GM12878 (cell line): Measurements from ENCODE around the gene NEURL3. TPM values are rescaled to one million over a fixed set of nuclear protein-coding genes. Genes with fewer than 3 reads are reported as not detected.

Experiments
- ATAC-seq: fragments of 200-7000 bp; cut with Tn5 transposase; 3 replicates; pipeline ENCODE4 v1.9.1; 2020; ENCODE audit warnings: mild to moderate bottlenecking, moderate library complexity
- BruUV-seq: library from RNA; stranded (reverse); fragments of 400-500 nt; replicated peaks from 2 replicates; lab custom pipeline; 2021; lab: Mats Ljungman, UMichigan
- CTCF ChIA-PET: fragments of 300-600 bp; sonication (Branson Sonifier 250); formaldehyde crosslinking; extraction: SDS; loops from one replicate; lab custom pipeline; 2021; ENCODE audit warnings: inconsistent platforms; lab: Yijun Ruan, JAX
- POLR2A ChIA-PET: fragments of 350-600 bp; formaldehyde crosslinking; extraction: SDS; loops from one replicate; lab custom pipeline; 2021; ENCODE audit warnings: inconsistent platforms; lab: Charles Lee
- RAD21 ChIA-PET: fragments of 300-600 bp; sonication (Branson Sonifier 250); formaldehyde crosslinking; loops from one replicate; lab custom pipeline; 2023; ENCODE audit warnings: antibody characterized with exemption; ENCODE audit not compliant: unreplicated experiment; lab: Charles Lee
- SMC1A ChIA-PET: fragments of 300-600 bp; sonication (Branson Sonifier 250); formaldehyde crosslinking; loops from one replicate; lab custom pipeline; 2023; ENCODE audit not compliant: unreplicated experiment, uncharacterized antibody; lab: Charles Lee
- DNase-seq: peaks from one replicate; pipeline ENCODE4 v3.0.0-alpha.2; 2011; ENCODE audit warnings: low read depth, low spot score
- FAIRE-seq: peaks from 3 replicates; lab custom pipeline; 2011; peaks lifted over from hg19 to GRCh38; lab: Jason Lieb, UNC
- H2AFZ ChIP-seq: 2 replicates; pipeline ENCODE4 v1.6.0; 2011; ENCODE audit warnings: low read depth, low read length, control low read depth; ENCODE audit not compliant: control insufficient read depth
- H3K27ac ChIP-seq: 2 replicates; pipeline ENCODE4 v1.5.1; 2011; ENCODE audit warnings: control low read depth; ENCODE audit not compliant: control insufficient read depth, insufficient read depth
- H3K27me3 ChIP-seq, 2 experiments: replicated peaks in 1 of 2; 2 replicates each; pipeline versions ENCODE4 v1.6.0 to v1.6.1; 2011; ENCODE audit warnings: low read length in 1 of 2; ENCODE audit not compliant: control insufficient read depth in 2 of 2, insufficient read depth in 2 of 2
- H3K36me3 ChIP-seq, 2 experiments: 2 replicates each; pipeline ENCODE4 v1.5.1; 2011; ENCODE audit warnings: low read length in 1 of 2; ENCODE audit not compliant: control insufficient read depth in 2 of 2, insufficient read depth in 2 of 2
- H3K4me1 ChIP-seq: 2 replicates; pipeline ENCODE4 v1.6.1; 2011; ENCODE audit warnings: mild to moderate bottlenecking, low read length, moderate library complexity, mixed read lengths; ENCODE audit not compliant: control insufficient read depth, insufficient read depth
- H3K4me2 ChIP-seq: 2 replicates; pipeline ENCODE4 v1.6.0; 2011; ENCODE audit warnings: control low read depth; ENCODE audit not compliant: control insufficient read depth, insufficient read depth
- H3K4me3 ChIP-seq: fragments of 200-600 bp; sonication (generic); 2 replicates; pipeline ENCODE4 v1.5.1; 2016
- H3K79me2 ChIP-seq: 2 replicates; pipeline ENCODE4 v1.6.0; 2011; ENCODE audit warnings: low read length; ENCODE audit not compliant: control insufficient read depth, insufficient read depth
- H3K9ac ChIP-seq: 2 replicates; pipeline ENCODE4 v1.8.0; 2011; ENCODE audit warnings: low read length, control low read depth, mixed read lengths; ENCODE audit not compliant: control insufficient read depth, insufficient read depth
- H3K9me3 ChIP-seq: replicated peaks from 3 replicates; pipeline ENCODE4 v1.5.1; 2011; ENCODE audit warnings: mild to moderate bottlenecking, low read length; ENCODE audit not compliant: control insufficient read depth, insufficient read depth
- H4K20me1 ChIP-seq: 2 replicates; pipeline ENCODE4 v1.6.0; 2011; ENCODE audit not compliant: control insufficient read depth, insufficient read depth
- ATF2 ChIP-seq: IDR thresholded peaks from 2 replicates; pipeline ENCODE4 v1.6.1; 2012; ENCODE audit warnings: low read length, inconsistent platforms
- POLR2AphosphoS2 ChIP-seq: IDR thresholded peaks from 2 replicates; pipeline ENCODE4 v1.6.1; 2011; ENCODE audit warnings: low read depth, mild to moderate bottlenecking, low read length, improper control_type of control experiment, moderate library complexity
- POLR2AphosphoS5 ChIP-seq: IDR thresholded peaks from 2 replicates; pipeline ENCODE4 v1.6.1; 2011; ENCODE audit warnings: mild to moderate bottlenecking, low read length, inconsistent platforms
- WGBS: methylation state at CpG from one replicate; pipeline ENCODE4 v1.1.6; 2016; ENCODE audit warnings: low lambda C conversion rate; ENCODE audit not compliant: insufficient replicate concordance, insufficient coverage; ENCODE audit errors: missing lambda C conversion rate; 5-methylcytosine and 5-hydroxymethylcytosine counted together
- in situ Hi-C: fragments of 300-500 bp; cut with MboI; formaldehyde crosslinking; loops from 9 replicates; pipeline ENCODE4 v1.14.3; 2018; ENCODE audit warnings: mixed read lengths
- intact Hi-C: fragments of 100-400 bp; cut with micrococcal nuclease; formaldehyde crosslinking; loops from one replicate; pipeline ENCODE4 v1.14.2; 2022; ENCODE audit not compliant: unreplicated experiment
- polyA plus RNA-seq, 11 experiments: library from polyadenylated mRNA; depleted of rRNA in 4 of 11; unstranded in 6 of 11; stranded (reverse) in 5 of 11; fragments of >200 nt; fragmentation: Nextera tagmentation in 4 of 11; fragmentation: Illumina TruSeq in 1 of 11; extraction: Ambion mirVana in 4 of 11; extraction: Trizol in 1 of 11; gene quantifications; 1 replicate in 1 of 11; 2 replicates in 10 of 11; pipeline versions ENCODE4 v1.2.1 to v1.2.3, GENCODE V29; 2011 to 2016; ENCODE audit warnings: inconsistent platforms in 2 of 11, missing spikeins in 2 of 11, low read depth in 1 of 11
- total RNA-seq, 4 experiments: library from RNA; depleted of rRNA in 3 of 4; stranded (reverse); fragments of >200 nt in 3 of 4; fragmentation: Illumina TruSeq in 1 of 4; extraction: Trizol in 1 of 4; gene quantifications; 2 replicates each; pipeline versions ENCODE4 v1.2.1 to v1.2.3, GENCODE V29; 2013 to 2021

The NEURL3 gene
- total and polyA plus RNA-seq, 10 of the 15 experiments (the other 5 are each of a cell fraction or from before 2014, with no cell fraction given): 0.03 to 6.3 (median 0.47) TPM

- intact Hi-C loops (no loop called here), in situ Hi-C loops (no loop called here)
- ChIA-PET SMC1A (interaction anchor here (1.0 to 1.5 kb wide), 3 partner anchors 9 to 220 kb away, joined by 3 to 5 read pairs (median 3); no protein-coding TSS in a partner anchor), RAD21 (interaction anchor here (1.2 to 4.0 kb wide), 3 partner anchors 12 to 16 kb away, joined by 3 to 27 read pairs (median 5); no protein-coding TSS in a partner anchor)
- BruUV-seq: no TSS peak
- Histone ChIP-seq H3K79me2 (peaks cover 90% of the 10 kb centered on the region), H4K20me1 (peaks cover 26% of the 10 kb centered on the region), H3K9me3 (no peaks in the 10 kb centered on the region; the same call in 2 of the 3 replicates), H3K4me3 (no peak overlapping the region; the same call in 1 of the 2 replicates), H3K27ac (no peak overlapping the region)
- 71% methylated on average over 8 of the region's 8 CpGs for WGBS
- FAIRE-seq: no peak
- TF ChIP-seq ATF2 (no peak), POLR2AphosphoS2 (0 out of 2 replicates have a peak, but pooled peaks have one; percentile 9), POLR2AphosphoS5 (peak; percentile 78)
- TF ChIP-seq, all 136 proteins: peak for 2
- peaks cover 14 to 33% of the 10 kb centered on the region in 2 experiments for H3K36me3 ChIP-seq
- DNase-seq: no peak
- CTCF ChIA-PET: interaction anchor here (0.6 to 8.1 kb wide), 3 partner anchors 11 to 33 kb away, joined by 3 to 64 read pairs (median 4); no protein-coding TSS in a partner anchor
- peaks cover 13% of the 10 kb centered on the region for H3K4me1 ChIP-seq
- H3K27me3 ChIP-seq: no peaks in the 10 kb centered on the region
- no peak overlapping the region for H2AFZ ChIP-seq
- no peak overlapping the region for H3K4me2 ChIP-seq
- ATAC-seq: no peak
- POLR2A ChIA-PET: interaction anchor here (2.0 to 8.1 kb wide), 2 partner anchors 12 to 13 kb away, joined by 6 to 106 read pairs; no protein-coding TSS in a partner anchor
- H3K9ac ChIP-seq: no peak overlapping the region
These were observed 37.3 kb upstream of the NEURL3 start for GRCh38 chr2:96542357-96542977.
